Mesenteric fat pad (tissue), 1 donor: ENCODE data around the gene BRINP2. TPM values are rescaled to one million over a fixed set of nuclear protein-coding genes. Genes with fewer than 3 reads are reported as not detected.

Source experiments
- DNase-seq: peaks from one replicate; pipeline ENCODE4 v3.0.0-alpha.2; 2020; ENCODE audit warnings: low spot score
- total RNA-seq: library from RNA; stranded (reverse); fragmentation: NEBNext Ultra II Directional; extraction: Animal tissue kit (Norgen Biotek cat#: 25700); gene quantifications from one replicate; pipeline ENCODE4 v1.2.1, GENCODE V29; 2021
- donor health status: DM: yes; HTN: yes; CAD: no.

The BRINP2 gene
- total RNA-seq, 1 donor from 2014 or later, result not detected

DNA sequence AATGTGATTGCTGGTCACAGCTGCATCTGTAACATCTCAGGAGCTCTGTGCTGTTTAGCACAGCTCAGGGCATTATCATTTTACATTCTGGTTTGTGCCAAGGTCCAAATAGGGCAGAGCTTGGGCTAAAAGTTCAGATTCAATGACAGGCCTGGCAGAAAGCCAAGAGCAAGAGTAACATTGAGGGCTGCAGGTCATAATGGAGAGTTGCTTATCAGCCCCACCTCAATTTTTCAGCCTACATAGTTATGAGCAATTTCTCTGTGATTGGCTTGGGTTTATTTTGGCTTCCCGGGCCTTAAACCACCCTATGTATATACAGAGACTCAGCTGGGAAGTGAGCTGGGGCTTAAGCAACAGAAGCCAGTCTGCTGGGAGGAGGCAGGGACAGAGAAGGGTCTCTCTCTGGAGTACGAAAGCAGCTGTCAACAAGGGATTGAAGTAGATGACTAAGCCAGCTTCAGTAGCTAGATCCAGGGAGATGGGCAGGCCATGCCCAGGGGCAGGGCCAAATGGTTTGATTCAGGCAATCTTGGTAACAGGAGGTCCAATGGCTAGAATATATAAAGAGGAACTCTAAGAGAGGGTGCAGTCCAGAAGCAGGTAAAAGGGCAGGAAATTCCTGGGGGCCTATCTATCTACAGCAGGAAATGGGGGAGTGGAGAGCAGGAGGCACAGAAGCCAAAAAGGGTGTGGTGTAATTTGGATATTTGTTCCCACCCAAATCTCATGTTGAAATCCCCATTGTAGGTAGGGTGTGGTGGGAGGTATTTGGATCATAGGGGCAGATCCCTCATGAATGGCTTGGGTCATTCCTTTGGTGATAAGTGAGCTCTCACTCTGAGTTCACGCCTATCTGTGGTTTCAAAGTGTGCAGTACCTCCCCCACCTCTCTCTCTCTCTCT is 49.0 kb downstream of the BRINP2 start:
- no peak for DNase-seq

DNA sequence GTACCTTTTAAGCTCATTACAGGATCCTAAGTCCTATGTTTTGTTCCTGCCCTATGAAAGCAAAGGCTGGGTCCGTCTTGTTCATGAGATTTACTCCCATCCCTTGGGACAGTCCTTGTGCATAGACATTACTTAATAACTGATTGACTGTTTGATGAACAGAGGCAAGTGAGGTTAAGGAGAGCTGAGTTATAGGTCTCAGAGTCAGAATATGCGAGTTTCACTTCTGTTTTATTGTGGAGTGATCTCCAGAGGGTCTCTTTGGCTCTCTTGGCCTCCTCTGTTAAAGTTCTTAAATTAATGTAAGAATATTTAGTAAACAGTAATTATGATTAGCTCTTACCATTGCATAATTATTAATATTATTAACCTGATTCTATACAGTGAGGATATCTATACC is 52.6 kb downstream of the BRINP2 start:
- DNase-seq, result no peak

DNA sequence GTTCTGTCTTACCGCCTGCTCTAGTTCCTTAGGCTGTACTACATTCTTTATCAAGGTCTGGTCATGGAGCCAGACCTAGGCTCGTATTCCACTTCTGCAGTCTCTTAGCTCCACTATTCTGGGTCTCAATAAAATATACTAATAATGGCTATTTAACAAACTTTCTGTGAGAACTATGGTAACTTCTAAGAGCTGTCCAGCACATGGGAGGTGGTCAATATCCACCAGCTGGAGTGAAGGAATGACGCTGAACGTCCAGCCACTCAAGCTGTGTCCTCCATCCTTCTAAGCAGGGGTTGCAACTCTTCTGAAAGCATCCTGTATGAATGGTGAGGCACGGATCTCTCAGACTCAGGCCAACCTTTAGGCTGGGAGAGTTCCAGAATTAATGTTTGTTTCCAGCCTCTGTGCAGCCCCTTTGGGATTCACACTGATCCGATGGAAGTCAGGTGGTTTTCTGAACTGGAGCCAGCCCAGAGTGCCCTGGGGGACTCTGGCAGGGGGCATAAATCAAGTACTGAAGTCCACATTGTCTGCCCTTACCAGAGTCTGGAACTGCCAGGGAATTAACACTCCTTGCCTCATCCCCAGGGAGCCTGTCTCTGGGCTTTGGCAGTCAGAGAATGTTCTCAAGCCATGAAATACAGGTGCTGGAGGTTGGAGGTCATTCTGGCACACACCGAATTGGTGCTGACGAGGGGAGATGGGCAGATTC is 57.4 kb downstream of the BRINP2 start:
- DNase-seq, result no peak

- DNase-seq, result no peak
Observed at GRCh38 chr1:177228693-177229065, 57.9 kb downstream of the BRINP2 start.

- DNase-seq, result no peak
Observed at GRCh38 chr1:177229781-177230180, 59.0 kb downstream of the BRINP2 start.

DNA sequence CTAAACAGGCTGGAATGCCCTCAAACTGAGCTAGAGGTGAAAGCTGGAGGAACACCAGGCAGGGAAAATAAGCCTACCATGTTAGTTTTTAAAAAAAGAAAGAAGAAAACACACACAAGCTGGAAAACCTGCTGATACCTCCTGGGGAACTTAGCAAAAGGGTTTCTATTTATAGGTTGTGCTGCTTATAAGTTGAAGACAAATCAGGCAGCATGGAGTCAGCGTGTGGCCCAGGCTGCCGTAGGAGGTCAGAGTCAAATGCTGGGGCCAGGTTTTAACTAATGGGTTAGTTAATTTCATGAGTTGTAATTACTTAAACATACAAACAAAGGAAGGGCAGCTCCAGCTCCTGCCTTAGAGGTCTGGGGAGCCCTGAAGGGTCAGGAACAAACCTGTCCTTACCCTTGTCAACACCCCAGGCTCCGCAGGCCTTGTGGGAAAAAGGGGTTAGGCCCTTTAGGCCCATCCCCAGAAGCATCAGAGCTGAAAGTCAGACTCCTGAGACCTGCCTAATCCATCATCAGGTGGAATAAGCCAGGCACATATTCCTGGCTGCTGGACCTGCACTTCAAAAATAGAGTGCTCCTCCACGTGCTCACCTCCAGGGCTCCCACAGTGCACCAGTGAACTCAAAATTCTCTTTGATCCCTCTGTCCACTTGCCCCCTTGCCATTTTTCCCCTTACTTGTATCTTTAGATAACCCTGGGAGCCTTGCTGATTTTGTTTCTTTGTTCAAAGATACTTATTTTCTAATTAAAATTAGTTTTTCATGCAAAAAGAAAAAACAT is 59.7 kb downstream of the BRINP2 start:
- DNase-seq, result no peak

GRCh38 chr1:177235350-177235749 is 64.6 kb downstream of the BRINP2 start:
- no peak for DNase-seq

DNA sequence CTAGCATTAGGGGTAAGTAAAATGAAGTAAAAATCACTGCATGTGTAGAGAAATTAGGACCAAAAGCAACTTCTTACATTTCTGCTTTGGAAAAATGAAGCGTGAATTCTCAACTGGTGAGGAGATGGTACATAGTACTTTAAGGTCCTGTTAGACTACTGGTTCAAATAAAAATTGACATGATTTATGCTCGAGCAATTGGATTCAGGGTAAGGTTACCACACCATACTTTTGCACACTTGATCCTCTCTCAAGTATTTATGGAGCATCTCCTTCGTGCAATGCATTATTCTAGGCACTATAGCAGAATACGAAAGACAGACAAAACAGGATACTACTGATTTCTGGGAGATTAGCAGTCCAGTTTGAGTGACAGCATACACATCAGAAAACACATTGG is 66.2 kb downstream of the BRINP2 start:
- DNase-seq, result no peak

DNA sequence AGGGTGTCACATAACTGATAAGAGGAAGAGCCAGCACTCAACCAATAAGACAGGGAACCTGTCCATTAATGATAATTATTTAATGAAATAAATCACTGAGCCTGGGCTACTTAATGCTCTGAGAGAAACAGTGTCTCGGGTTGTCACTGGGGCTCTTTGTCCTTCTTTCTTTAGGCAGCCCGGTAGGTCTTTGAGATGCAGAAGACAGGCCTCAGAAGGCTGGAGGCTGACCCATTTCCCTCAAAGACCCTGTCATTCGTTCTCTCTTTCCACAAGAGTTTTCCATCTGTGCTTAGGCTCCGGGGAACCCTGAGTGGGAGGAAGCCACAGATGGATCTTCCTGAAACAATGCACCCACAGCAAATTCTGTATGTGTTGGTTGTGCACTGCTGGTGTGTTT is 68.2 kb downstream of the BRINP2 start:
- no peak for DNase-seq

GRCh38 chr1:177239792-177240191 is 69.0 kb downstream of the BRINP2 start:
- DNase-seq, result no peak

DNA sequence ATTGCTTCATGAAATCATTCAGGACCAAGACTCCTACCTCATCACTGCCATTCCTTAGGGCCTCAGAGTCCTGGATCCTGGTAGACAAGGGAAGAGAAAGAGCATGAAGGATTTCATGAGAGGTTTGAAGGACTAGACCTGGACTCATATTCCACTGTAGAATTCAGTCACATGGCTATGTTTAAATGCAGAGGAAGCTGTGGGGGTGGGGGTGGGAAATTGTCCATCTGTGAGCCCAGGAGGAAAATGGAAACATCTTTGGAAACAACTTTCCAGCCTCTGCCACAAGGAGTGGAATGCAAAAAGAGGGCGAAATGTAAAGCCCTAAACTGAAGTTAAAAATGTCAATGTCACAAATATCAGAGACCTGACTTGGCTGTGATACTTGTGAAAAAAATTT is 73.0 kb downstream of the BRINP2 start:
- DNase-seq, result no peak

DNA sequence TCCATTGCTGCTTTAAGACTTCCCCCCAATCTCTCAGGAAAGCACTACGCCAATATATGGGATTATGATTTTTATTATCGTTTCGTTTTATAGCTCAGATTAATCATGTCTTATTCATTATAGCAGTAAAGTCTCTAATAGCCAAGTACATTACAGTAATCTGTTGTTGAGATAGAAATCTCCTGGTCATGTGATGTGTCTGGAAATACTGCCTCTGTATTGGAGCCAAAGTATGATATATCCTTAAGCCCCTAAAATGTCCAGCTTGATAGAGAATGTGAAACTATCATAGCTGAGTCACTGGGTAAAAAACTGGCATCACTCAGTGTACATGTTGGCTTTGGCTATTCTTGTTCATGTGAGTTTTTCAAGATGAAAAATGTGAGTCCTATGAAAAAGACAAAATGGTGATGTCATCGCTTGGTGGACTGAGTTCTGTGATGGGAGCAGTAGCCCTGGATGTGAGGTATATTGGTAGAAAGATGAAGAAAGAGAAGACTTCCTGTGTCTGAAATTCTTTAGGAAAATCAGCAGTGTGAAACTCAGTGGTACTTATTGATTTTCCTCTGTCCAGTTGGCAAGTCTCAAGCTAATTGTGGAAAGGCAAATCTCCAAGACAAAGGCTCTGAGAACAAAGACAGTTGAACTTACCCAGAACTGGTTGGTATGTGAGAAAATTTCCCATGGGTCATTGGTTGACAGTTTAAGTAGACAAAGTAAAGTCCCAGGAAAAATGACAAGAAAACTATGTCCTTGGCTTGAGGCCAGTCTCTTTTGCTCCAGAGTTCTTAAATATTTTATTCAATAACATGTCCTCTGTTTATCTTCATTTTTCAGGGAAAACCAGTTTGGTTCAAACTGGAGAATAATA is 76.2 kb downstream of the BRINP2 start:
- DNase-seq, result no peak

GRCh38 chr1:177247623-177248176 is 76.9 kb downstream of the BRINP2 start:
- no peak for DNase-seq

DNA sequence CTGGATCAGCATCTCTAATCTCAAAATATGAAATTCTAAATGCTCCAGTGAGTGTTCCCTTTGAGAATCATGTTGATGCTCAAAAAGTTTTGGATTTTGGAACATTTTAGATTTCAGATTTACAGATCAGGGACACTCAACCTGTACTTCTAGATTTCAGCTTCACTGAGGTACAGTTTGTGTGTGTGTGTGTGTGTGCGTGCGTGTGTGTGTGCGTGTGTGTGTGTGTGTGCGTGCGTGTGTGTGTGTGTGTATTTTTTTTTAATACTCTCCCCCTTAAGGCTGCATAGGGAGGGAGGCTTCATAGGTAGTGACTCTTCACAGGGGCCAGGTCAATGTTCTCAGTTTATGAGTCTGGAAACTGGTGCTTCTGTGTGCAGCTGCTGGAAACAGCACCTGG is 77.5 kb downstream of the BRINP2 start:
- DNase-seq, result no peak

DNA sequence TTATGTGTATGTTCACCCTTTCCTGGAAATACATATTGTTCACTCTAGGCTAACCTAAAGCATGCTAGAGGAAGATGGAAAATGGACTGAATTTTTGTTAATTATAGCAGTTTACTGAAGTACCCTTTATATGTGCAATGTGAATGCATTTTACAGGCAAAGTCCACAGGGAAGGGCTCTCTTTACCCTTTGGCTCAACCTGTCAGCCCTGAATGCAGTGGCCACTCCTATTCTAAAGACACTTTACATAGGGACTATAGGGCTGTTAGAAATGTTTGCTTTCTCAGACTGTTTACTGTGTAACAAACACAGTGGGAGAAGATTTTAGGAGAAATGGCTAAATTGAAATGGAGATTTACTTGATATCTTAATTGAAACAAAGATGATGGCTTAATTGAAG is 78.5 kb downstream of the BRINP2 start:
- DNase-seq, result no peak

- no peak for DNase-seq
Observed at GRCh38 chr1:177252877-177253276, 82.1 kb downstream of the BRINP2 start.

- no peak for DNase-seq
Observed at GRCh38 chr1:177255411-177255810, 84.7 kb downstream of the BRINP2 start.

DNA sequence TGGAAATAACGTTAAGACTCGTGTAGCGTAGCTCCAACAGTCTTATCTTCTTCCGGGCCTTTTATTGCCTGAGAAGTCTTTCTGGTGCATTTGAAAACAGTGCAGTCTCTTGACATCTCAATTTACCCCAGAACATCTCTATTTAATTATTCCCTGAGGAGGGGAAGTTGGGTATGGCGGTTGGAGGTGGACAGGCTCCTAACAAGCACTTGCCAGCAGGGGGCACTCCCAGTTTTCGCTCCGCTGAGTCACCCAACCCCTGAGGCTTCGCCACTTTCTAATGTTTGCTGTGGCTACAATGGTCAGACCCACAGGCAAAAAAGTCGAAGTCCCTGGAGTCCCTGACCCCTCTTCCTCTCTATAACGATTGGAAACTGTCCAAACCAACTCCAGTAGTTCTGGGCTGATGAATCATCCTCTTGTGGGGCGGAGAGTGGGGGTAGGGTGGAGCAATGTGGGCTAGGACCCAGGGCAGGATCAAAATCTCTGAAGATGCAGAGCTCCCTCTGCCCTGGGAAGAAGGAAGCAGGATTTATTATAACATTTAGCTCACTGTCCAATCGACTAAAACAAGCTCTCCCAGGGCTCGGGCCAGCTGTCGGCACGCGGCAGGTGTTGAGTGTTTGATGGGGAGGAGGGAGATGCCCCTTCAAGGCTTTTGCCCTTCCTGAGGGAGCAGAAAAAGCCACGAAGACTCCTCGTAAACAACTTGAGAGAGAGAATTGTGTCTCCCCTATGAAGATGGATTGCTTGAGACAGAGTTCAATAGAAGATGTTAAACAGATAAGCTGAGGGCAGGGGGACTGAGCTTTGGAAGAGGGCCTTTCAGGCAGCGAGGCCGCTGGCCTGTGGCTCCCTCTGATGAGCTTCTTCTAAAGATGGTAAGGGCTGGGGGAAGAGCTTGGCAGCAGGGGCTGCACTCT is 85.7 kb downstream of the BRINP2 start:
- DNase-seq, result no peak

GRCh38 chr1:177257128-177257527 is 86.4 kb downstream of the BRINP2 start:
- no peak for DNase-seq
